Stimulated activated CD8-positive, alpha-beta memory T cell treated with anti-CD3 and anti-CD28 coated beads, Interleukin-2, amount 100 ng/mL, for 1 hour (primary cell): ENCODE results near the gene C11orf65.

Experiments
- DNase-seq, 2 donors: peaks; one replicate each; pipeline ENCODE4 v3.0.0-alpha.2; 2020; ENCODE audit warnings: low read depth in 2 of 2

Gene C11orf65

DNA sequence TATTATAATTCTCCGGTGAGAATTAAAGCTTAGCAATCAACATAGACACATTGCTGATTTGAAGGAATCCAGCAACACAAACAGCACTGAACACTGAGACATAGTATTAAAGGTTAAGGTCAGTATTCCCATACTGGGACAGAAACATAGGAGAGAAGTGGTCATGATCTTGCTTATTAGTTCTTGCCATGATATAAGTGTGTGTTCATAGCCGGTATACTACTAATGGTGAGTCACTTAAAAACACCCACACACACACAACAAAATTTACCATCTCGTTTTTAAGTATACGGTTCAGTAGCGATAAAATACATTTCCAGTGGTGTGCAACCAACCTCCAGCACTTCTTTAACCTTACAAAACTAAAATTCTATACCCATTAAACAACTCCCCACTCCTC, 96.3 kb downstream of the C11orf65 start:
- DNase-seq = no peak

GRCh38 chr11:108370315-108370714, 97.0 kb downstream of the C11orf65 start:
- no peak for DNase-seq

- DNase-seq = no peak
These were observed 98.3 kb downstream of the C11orf65 start for GRCh38 chr11:108369064-108369463.

- DNase-seq = no peak
These were observed 99.2 kb downstream of the C11orf65 start for GRCh38 chr11:108368134-108368533.

GRCh38 chr11:108364159-108364558, 103.2 kb downstream of the C11orf65 start:
- DNase-seq = no peak

DNA sequence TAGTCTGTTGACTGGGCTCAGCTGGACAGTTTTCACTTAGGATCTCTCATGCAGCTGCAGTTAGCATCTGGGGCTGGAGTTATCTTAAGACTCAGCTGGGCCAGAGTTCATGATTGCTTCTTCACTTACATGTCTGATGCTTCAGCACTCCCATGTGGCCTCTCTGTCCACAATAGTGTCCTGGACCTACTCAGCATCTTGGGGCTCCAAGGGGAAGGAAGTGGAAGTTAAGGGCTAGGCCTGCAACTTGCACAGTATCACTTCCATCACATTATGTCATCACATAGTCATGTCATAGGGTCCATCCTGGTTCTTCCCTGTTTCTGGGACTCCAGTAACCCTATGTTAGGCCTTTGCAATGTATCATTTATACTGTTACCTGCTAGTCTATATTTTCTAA, 115.9 kb downstream of the C11orf65 start:
- DNase-seq = no peak

DNA sequence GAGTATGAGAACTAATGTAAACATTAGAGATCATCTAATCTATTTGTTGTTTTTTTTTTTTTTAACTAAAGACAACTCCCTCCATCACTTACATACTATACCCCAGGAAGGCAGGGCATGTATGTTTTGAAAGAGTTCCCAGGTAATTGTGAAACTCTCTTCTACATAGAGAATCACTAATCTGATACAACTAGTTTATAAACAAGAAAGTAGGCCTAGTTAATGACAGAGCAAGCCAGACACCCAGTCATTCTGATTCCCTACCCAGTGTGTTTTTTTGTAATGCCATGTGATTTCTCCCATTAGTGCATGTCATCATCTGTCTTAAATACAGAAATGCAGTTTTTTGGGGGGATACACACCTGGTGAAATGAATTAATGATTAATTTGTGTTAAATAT, 120.9 kb downstream of the C11orf65 start:
- DNase-seq = no peak

- no peak for DNase-seq
These were observed 121.6 kb downstream of the C11orf65 start for GRCh38 chr11:108345767-108346166.

GRCh38 chr11:108343714-108344113, 123.6 kb downstream of the C11orf65 start:
- no peak for DNase-seq

DNA sequence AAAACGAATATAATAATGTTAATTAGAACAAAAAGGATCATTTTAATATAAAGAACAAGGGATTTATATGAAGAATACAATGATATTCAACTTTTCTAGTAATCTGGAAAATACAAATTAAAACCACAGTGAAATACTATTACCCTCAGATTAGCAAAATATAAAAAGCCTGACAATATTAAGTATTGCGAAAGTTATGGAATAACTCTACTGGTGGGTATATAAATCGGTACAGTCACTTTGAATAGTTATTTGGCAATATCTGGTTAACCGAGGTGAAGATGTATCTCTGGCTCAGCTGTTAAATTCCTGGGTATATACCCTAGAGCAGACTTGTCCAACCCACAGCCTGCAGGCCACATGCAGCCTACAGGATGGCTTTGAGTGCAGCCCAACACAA, 125.7 kb downstream of the C11orf65 start:
- DNase-seq = no peak

- no peak for DNase-seq
These were observed 126.4 kb downstream of the C11orf65 start for GRCh38 chr11:108340973-108341372.

DNA sequence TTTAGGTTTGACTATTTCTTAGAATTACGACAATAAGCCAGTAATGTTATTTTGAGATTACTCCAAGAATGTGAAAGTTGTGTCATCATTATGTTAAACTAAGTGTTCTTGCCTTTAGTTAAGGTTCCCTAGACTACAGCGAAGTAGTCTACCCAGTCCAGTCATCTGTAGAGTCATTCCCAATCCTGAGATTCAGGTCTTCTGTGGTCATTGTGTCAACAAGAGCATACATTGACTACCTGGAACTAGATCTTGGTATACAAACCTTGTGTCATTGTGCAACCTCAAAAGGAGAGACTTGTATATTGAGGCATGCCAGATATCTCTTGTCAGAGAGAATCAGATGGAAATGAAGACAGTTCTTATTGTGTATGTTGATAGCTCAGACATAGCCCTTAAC, 128.6 kb downstream of the C11orf65 start:
- DNase-seq = no peak

DNA sequence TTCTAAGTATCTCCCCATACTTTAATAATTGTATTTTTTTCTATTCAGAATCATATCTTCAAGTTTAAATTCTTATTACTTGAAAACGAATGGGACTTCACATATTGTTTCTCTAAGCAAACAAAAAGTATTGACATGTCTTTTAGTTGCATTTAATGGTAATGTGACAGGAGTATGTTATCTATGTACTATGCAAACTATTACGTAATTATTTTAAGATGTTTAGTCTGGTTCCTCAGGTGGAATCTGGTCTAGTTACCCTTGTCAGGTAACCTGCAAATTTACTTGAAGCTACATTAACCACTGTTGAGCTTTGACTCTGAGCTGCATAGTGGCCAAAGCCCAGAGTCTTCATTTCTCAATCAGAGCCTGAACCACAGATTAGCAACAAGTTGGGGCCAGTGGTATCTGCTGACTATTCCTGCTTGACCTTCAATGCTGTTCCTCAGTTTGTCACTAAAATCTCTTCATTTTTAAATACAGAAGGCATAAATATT, 133.9 kb downstream of the C11orf65 start:
- DNase-seq = no peak
